GM19023 (cell line): Measurements from ENCODE around the gene PDILT.
"Not testable (repeated sequence)": the region's sequence is repeated elsewhere in the genome, so short reads cannot be mapped to it uniquely, and the experiment has no call there.

Source experiments
- ATAC-seq: cut with Tn5 transposase; IDR thresholded peaks from one replicate; pipeline ENCODE4 v1.9.1; 2021; ENCODE audit warnings: mild to moderate bottlenecking, moderate library complexity; ENCODE audit not compliant: unreplicated experiment

Gene PDILT

GRCh38 chr16:20323591-20324117, 80.9 kb downstream of the PDILT start:
- no peak for ATAC-seq

GRCh38 chr16:20322696-20323095, 81.8 kb downstream of the PDILT start:
- ATAC-seq: no peak

- no peak for ATAC-seq
Measured at GRCh38 chr16:20321671-20322070, 82.9 kb downstream of the PDILT start.

- ATAC-seq: not testable (repeated sequence)
Measured at GRCh38 chr16:20321051-20321450, 83.5 kb downstream of the PDILT start.

- ATAC-seq: no peak
Measured at GRCh38 chr16:20320592-20320991, 83.9 kb downstream of the PDILT start.

GRCh38 chr16:20320178-20320577, 84.4 kb downstream of the PDILT start:
- no peak for ATAC-seq

- ATAC-seq: no peak
Measured at GRCh38 chr16:20319406-20319805, 85.1 kb downstream of the PDILT start.

- ATAC-seq: no peak
Measured at GRCh38 chr16:20318437-20318836, 86.1 kb downstream of the PDILT start.

GRCh38 chr16:20318006-20318405, 86.5 kb downstream of the PDILT start:
- ATAC-seq: no peak

- ATAC-seq: no peak
Measured at GRCh38 chr16:20317117-20317516, 87.4 kb downstream of the PDILT start.

- ATAC-seq: no peak
Measured at GRCh38 chr16:20316715-20317114, 87.8 kb downstream of the PDILT start.

GRCh38 chr16:20315764-20316163, 88.8 kb downstream of the PDILT start:
- ATAC-seq: no peak

- no peak for ATAC-seq
Measured at GRCh38 chr16:20314575-20314974, 90.0 kb downstream of the PDILT start.

GRCh38 chr16:20313741-20314140, 90.8 kb downstream of the PDILT start:
- ATAC-seq: no peak

GRCh38 chr16:20312536-20313095, 91.9 kb downstream of the PDILT start:
- not testable (repeated sequence) for ATAC-seq

GRCh38 chr16:20311548-20311947, 93.0 kb downstream of the PDILT start:
- no peak for ATAC-seq

GRCh38 chr16:20310421-20311395, 93.8 kb downstream of the PDILT start:
- ATAC-seq: no peak

GRCh38 chr16:20309786-20310185, 94.8 kb downstream of the PDILT start:
- no peak for ATAC-seq
